HG03378 (cell line): ENCODE data around the gene FDXR.

Experiments used
- ATAC-seq: cut with Tn5 transposase; IDR thresholded peaks from one replicate; pipeline ENCODE4 v1.9.1; 2021; ENCODE audit warnings: mild to moderate bottlenecking, moderate library complexity; ENCODE audit not compliant: unreplicated experiment

FDXR gene

DNA sequence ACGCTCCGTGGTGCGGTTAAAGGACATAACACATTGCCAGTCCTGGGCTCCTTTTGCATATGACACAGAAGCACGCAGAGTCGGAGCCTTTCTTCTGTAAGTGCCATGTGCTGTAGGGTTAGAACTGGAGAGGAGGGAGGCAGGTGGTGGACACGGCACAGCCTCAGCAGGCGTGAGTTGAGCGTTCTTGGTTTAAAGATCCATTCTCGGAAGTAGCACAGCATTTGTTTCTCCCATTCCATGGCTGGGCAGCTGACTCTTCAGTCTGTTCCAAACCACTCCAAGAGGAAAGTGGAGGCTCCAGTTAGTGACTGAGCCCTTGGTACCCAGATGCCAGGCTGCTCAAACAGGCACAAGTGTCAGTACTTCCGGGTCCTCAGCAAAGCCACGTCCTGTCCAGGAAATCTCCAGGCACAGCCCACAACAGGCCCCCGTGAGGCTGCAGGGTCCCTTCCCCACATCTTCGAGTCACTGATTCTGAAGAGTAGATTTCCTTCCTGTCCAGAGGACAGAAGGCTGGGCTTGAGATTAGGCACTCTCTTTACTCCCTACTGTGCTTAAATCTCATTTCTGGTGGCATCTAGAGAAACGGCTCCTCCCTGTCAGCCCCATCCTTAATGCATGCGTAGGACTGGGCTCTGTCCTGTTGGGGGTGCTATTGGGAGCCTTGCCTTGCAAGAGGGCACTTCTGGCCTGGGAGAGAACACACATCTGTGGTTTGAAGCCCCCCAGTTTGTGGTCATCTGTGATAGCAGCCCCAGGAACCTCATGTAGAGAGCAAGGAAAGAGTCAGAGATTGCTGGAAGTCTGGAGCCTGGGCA is 57.0 kb downstream of the FDXR start:
- ATAC-seq = no peak

DNA sequence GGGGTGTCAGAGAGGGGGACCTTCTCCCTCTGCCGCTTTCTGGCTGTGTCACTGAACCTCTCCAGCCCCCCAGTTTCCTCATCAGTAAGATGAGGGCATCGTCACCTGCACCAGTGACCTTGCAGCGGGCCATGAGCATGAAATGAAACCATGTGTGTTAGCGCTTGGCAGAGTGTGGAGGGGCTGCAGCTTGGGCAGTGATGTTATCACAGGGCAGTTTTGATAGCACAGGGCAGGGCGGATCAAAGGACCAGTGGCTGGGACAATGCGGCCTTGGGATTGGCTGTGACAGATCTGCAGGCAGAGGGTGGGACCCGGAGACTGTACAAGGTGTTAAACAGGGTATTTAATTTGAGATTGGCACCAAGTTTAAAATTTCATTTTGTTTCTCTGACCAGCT is 57.7 kb downstream of the FDXR start:
- no peak for ATAC-seq

DNA sequence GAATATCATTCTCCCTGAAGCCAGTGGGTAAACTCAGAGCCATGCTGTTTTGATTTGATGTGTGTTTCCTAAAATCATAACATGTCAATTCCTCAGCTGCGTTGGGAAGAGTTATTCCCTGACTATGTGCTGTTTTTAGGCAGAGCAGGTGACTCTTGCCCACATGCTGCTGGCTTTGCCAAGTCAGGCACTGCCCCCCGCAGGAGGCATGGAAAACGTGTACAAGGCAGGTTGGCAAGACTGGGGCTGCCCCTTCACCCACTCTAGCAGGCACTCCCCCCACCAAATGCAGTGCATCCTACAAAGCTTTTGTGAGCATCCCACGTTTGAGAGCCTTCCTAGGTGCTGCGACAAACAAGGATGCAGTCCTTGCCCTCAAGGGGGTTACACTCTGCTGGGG is 58.3 kb downstream of the FDXR start:
- no peak for ATAC-seq
